OCI-LY1 (cell line): ENCODE results near the gene SHTN1.

Source experiments
- H2AFZ ChIP-seq: fragments of 200-600 bp; sonication (generic), shearing (Covaris generic); 2 replicates; pipeline ENCODE4 v1.6.0; 2014; ENCODE audit warnings: antibody characterized with exemption, mild to moderate bottlenecking, low read length
- H3F3A ChIP-seq: fragments of 200-600 bp; sonication (generic), shearing (Covaris generic); 2 replicates; pipeline ENCODE4 v1.6.0; 2014; ENCODE audit warnings: mild to moderate bottlenecking, antibody characterized with exemption, low read length, moderate library complexity; ENCODE audit not compliant: insufficient read depth
- H3K27ac ChIP-seq: fragments of 200-600 bp; sonication (generic); 2 replicates; pipeline ENCODE4 v1.5.1; 2014; ENCODE audit warnings: low read length, mixed run types, mild to moderate bottlenecking, low read depth; ENCODE audit not compliant: poor library complexity, severe bottlenecking
- H3K27me3 ChIP-seq: fragments of 200-600 bp; sonication (generic); 2 replicates; pipeline ENCODE4 v1.6.0; 2014; ENCODE audit warnings: antibody characterized with exemption, mild to moderate bottlenecking, low read length, moderate library complexity; ENCODE audit not compliant: insufficient read depth
- H3K36me3 ChIP-seq: fragments of 200-600 bp; sonication (generic); 2 replicates; pipeline ENCODE4 v1.6.1; 2014; ENCODE audit warnings: mild to moderate bottlenecking, antibody characterized with exemption, low read length, moderate library complexity, mixed read lengths; ENCODE audit not compliant: insufficient read depth
- H3K4me1 ChIP-seq: fragments of 200-600 bp; sonication (generic); 2 replicates; pipeline ENCODE4 v1.5.1; 2014; ENCODE audit warnings: mild to moderate bottlenecking, low read length, moderate library complexity; ENCODE audit not compliant: insufficient read depth, severe bottlenecking
- H3K4me2 ChIP-seq: fragments of 200-600 bp; sonication (generic), shearing (Covaris generic); 2 replicates; pipeline ENCODE4 v1.6.1; 2014; ENCODE audit warnings: low read length
- H3K4me3 ChIP-seq: fragments of 200-600 bp; sonication (generic); 2 replicates; pipeline ENCODE4 v1.5.1; 2014; ENCODE audit warnings: low read length, low read depth, mild to moderate bottlenecking, mixed read lengths; ENCODE audit not compliant: poor library complexity, severe bottlenecking
- H3K79me2 ChIP-seq: fragments of 200-600 bp; shearing (Covaris generic); 2 replicates; pipeline ENCODE4 v1.6.1; 2016; ENCODE audit warnings: mixed run types, low read length, mixed read lengths; ENCODE audit not compliant: insufficient read depth
- H3K9ac ChIP-seq: fragments of 200-600 bp; sonication (generic), shearing (Covaris generic); 2 replicates; pipeline ENCODE4 v1.6.1; 2014; ENCODE audit warnings: mild to moderate bottlenecking, low read length, mixed read lengths
- H3K9me2 ChIP-seq: fragments of 200-600 bp; sonication (generic), shearing (Covaris generic); 2 replicates; pipeline ENCODE4 v1.6.1; 2014; ENCODE audit warnings: low read depth, mild to moderate bottlenecking, low read length, mixed read lengths
- H3K9me3 ChIP-seq: fragments of 200-600 bp; shearing (Covaris generic); 2 replicates; pipeline ENCODE4 v1.6.1; 2014; ENCODE audit warnings: low read length, mixed read lengths
- H4K20me1 ChIP-seq: fragments of 200-600 bp; sonication (generic), shearing (Covaris generic); 2 replicates; pipeline ENCODE4 v1.6.0; 2016; ENCODE audit warnings: mild to moderate bottlenecking, low read length; ENCODE audit not compliant: insufficient read depth
- EZH2 ChIP-seq: fragments of 200-600 bp; sonication (generic), shearing (Covaris generic); IDR thresholded peaks from 2 replicates; pipeline ENCODE4 v1.8.0; 2017; ENCODE audit warnings: borderline replicate concordance, mixed run types, mild to moderate bottlenecking, antibody characterized with exemption, low read length, moderate library complexity, mixed read lengths
- TF ChIP-seq, protein P1 (sequence below): fragments of 200-600 bp; sonication (generic), shearing (Covaris generic); IDR thresholded peaks from 2 replicates; pipeline ENCODE4 v1.5.1; 2017; ENCODE audit warnings: mild to moderate bottlenecking, antibody characterized with exemption, low read length, moderate library complexity, mixed read lengths

Gene SHTN1

GRCh38 chr10:116994113-116994890 is 10.7 kb downstream of the SHTN1 start:
- H3K27me3 ChIP-seq, result no peaks in the 10 kb centered on the region
- no peaks in the 10 kb centered on the region for H3K36me3 ChIP-seq
- TF ChIP-seq, protein P1, sequence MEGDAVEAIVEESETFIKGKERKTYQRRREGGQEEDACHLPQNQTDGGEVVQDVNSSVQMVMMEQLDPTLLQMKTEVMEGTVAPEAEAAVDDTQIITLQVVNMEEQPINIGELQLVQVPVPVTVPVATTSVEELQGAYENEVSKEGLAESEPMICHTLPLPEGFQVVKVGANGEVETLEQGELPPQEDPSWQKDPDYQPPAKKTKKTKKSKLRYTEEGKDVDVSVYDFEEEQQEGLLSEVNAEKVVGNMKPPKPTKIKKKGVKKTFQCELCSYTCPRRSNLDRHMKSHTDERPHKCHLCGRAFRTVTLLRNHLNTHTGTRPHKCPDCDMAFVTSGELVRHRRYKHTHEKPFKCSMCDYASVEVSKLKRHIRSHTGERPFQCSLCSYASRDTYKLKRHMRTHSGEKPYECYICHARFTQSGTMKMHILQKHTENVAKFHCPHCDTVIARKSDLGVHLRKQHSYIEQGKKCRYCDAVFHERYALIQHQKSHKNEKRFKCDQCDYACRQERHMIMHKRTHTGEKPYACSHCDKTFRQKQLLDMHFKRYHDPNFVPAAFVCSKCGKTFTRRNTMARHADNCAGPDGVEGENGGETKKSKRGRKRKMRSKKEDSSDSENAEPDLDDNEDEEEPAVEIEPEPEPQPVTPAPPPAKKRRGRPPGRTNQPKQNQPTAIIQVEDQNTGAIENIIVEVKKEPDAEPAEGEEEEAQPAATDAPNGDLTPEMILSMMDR, result no peak
- TF ChIP-seq EZH2, result no peak
- H3K9me2 ChIP-seq, result no peaks in the 10 kb centered on the region
- no peak overlapping the region for H3K4me2 ChIP-seq
- H2AFZ ChIP-seq, result no peak overlapping the region
- no peaks in the 10 kb centered on the region for H3K79me2 ChIP-seq
- no peaks in the 10 kb centered on the region for H3K4me1 ChIP-seq
- no peaks in the 10 kb centered on the region for H3F3A ChIP-seq
- H3K27ac ChIP-seq, result no peak overlapping the region
- no peaks in the 10 kb centered on the region for H4K20me1 ChIP-seq
- H3K9me3 ChIP-seq, result no peaks in the 10 kb centered on the region
- H3K4me3 ChIP-seq, result no peak overlapping the region
- no peak overlapping the region for H3K9ac ChIP-seq

DNA sequence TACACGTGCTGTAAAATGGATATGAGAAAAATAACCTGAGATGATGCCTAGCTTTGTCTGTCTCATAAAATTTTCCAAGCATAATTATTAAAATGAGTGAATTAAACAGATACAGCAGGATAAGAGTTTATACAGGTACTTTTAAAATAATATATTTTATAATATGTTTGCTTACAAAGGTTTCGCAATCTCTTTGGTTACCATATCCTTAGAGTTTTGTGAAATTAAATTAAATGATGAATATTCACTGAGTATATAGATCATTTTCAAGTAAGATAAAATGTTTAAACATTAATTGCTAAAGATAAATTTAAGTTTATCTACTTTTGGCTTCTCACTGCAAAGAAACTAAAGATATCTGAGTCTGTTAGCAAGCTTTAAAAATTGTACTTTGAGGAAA is 11.4 kb downstream of the SHTN1 start:
- H3K4me1 ChIP-seq, result no peaks in the 10 kb centered on the region
- no peak overlapping the region for H3K9ac ChIP-seq
- TF ChIP-seq, protein P1, result no peak
- TF ChIP-seq EZH2, result no peak
- no peaks in the 10 kb centered on the region for H3K27me3 ChIP-seq
- H4K20me1 ChIP-seq, result no peaks in the 10 kb centered on the region
- no peak overlapping the region for H2AFZ ChIP-seq
- H3F3A ChIP-seq, result no peaks in the 10 kb centered on the region
- no peaks in the 10 kb centered on the region for H3K79me2 ChIP-seq
- H3K9me2 ChIP-seq, result no peaks in the 10 kb centered on the region
- H3K4me2 ChIP-seq, result no peak overlapping the region
- H3K9me3 ChIP-seq, result no peaks in the 10 kb centered on the region
- no peak overlapping the region for H3K27ac ChIP-seq
- no peak overlapping the region for H3K4me3 ChIP-seq
- H3K36me3 ChIP-seq, result no peaks in the 10 kb centered on the region

DNA sequence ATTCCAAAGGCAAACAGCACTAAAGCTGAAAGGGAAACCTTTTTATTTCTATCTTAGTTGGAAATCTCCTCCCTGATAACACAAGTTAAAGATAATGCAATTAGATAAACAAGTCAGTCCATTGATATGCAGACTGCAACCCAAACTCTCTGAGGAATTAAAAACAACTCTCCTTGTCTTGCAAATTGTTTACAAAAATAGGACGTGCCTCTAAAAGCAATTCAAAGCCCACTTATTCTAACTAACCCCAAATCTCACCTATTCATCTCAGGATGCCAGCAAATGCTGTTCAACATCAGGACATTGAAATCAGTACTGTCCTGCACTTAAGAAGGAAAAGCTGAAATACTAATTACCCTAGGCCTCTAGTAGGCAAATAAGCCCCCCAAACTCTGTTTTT is 12.8 kb downstream of the SHTN1 start:
- no peak overlapping the region for H2AFZ ChIP-seq
- no peaks in the 10 kb centered on the region for H3K36me3 ChIP-seq
- H3K27me3 ChIP-seq, result no peaks in the 10 kb centered on the region
- H3K4me2 ChIP-seq, result no peak overlapping the region
- no peaks in the 10 kb centered on the region for H3K79me2 ChIP-seq
- no peak overlapping the region for H3K4me3 ChIP-seq
- no peaks in the 10 kb centered on the region for H3F3A ChIP-seq
- no peaks in the 10 kb centered on the region for H3K4me1 ChIP-seq
- no peaks in the 10 kb centered on the region for H4K20me1 ChIP-seq
- TF ChIP-seq EZH2, result no peak
- TF ChIP-seq, protein P1, result no peak
- no peaks in the 10 kb centered on the region for H3K9me3 ChIP-seq
- H3K9ac ChIP-seq, result no peak overlapping the region
- no peak overlapping the region for H3K27ac ChIP-seq
- H3K9me2 ChIP-seq, result no peaks in the 10 kb centered on the region
